Testis (tissue), 2 donors: ENCODE results near the gene FAM216B.

Experiments used
- CTCF ChIP-seq, 3 experiments: fragments of 450-650 bp in 2 of 3; fragments of 200-600 bp in 1 of 3; sonication (generic) in 1 of 3; IDR thresholded peaks; one replicate each; pipeline ENCODE4 v1.5.1; 2016 to 2019; ENCODE audit warnings: antibody characterized with exemption in 3 of 3, mild to moderate bottlenecking in 2 of 3, moderate library complexity in 1 of 3
- POLR2A ChIP-seq: fragments of 450-650 bp; IDR thresholded peaks from one replicate; pipeline ENCODE4 v1.6.1; 2017; ENCODE audit warnings: antibody characterized with exemption, mild to moderate bottlenecking, moderate library complexity

- TF ChIP-seq CTCF (IDR thresholded peaks at IDR 0.05) (no peak), POLR2A (no peak)
These were observed 20.4 kb upstream of the FAM216B start for GRCh38 chr13:42760951-42761350.
